HG03280 (cell line): Measurements from ENCODE around the gene ST6GALNAC6.
"Not testable (repeated sequence)": the region's sequence is repeated elsewhere in the genome, so short reads cannot be mapped to it uniquely, and the experiment has no call there.

Experiments used
- ATAC-seq: cut with Tn5 transposase; IDR thresholded peaks from one replicate; pipeline ENCODE4 v1.9.1; 2021; ENCODE audit warnings: mild to moderate bottlenecking, moderate library complexity; ENCODE audit not compliant: unreplicated experiment

Gene ST6GALNAC6

DNA sequence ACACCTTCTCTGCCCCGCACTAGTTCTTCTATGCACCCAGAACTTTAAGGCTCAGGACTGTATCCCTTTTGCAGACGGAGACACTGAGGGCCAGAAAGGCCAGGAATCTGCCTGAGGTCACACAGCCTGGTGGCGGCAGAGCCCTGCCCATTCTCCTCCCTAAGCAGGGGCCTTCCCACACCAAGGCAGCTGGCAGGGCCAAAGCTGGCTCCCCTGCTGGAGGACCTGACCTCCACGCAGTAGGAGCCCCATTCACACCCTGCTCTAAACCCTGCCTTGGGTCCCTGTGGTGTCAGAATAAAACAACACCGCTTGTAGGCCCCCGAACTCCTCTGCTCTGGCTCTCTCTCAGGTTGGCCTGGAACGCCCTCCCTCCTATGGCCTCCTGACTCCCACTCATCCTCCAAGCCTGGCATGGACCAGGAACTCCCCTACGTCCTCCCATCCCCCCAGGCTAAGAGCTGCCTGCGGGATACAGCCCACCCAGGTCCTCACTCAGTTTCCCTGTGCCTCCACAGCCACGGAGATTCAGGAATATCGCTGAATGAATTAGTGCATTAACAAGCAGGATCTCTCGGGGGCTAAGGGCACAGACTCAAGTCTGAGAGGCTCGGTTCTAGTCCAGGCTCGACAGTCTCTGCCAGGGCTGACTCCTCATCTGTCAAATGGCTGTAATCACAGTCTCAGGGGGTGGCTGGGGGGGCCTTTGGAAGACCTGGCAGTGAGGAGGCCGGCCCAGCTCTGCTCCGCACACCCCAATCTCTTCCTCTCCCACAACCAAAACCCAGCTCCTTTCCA lies 2.8 kb downstream of the ST6GALNAC6 start:
- no peak for ATAC-seq

DNA sequence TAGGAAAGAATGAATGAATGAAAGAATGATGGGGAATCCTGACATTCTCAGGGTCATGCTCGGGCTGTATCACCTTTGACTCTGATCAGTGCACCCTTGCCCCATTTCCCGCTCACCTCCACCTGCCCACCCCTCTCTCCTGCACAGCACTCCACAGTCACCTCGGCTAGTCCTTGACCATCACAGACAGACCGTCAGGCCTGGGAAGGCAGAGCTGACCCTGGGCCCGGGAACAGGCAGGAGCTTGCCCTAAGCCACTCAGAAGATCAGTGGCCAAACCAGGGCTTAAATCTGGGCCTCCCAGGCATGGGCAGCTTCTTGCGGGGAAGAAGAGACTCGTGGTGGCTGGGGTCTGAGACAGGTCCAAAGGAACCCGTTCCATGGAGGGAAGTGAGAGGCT lies 3.6 kb downstream of the ST6GALNAC6 start:
- no peak for ATAC-seq

GRCh38 chr9:127893392-127893791 lies 6.0 kb downstream of the ST6GALNAC6 start:
- no peak for ATAC-seq

- no peak for ATAC-seq
These were observed 6.6 kb downstream of the ST6GALNAC6 start for GRCh38 chr9:127892831-127893230.

DNA sequence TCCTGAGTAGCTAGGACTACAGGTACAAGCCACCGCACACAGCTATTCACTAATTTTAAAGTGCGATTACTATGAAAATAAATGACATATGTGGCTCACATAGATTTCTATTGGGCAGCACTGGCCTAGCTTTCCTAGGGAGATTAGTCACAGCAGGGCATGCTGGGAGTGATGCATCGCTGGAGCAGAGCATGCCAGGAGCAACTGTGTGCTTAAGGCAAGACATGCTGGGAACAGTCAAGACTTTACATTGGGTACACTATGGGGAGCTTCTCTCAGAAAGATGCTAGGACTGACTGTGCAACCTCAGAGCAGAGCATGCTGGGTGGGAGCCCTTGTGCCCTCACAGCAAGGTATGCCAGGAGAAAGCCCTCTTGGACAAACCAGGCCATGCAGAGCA lies 9.3 kb downstream of the ST6GALNAC6 start:
- no peak for ATAC-seq

DNA sequence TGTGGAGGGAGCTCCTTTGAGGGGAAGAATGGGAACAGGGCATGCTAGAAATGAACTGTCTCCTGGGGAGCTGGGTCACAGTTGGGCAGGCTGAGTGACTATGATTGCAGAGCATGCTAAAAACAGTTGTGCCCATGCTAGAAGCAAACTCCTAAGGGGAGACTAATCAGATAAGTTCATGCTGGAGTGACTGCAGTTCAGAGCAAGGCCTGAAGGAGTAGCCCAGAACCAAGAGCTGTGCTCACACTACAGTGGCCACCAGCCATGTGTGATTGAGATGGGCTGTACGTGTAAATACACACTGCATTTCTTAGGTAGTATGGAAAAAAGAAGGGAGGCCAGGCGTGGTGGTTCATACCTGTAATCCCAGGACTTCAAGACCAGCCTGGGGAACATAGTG lies 11.6 kb downstream of the ST6GALNAC6 start:
- ATAC-seq = no peak

- no peak for ATAC-seq
These were observed 12.9 kb downstream of the ST6GALNAC6 start for GRCh38 chr9:127886401-127886972.

GRCh38 chr9:127885508-127886281 lies 13.7 kb downstream of the ST6GALNAC6 start:
- ATAC-seq = no peak

- ATAC-seq = no peak
These were observed 14.4 kb downstream of the ST6GALNAC6 start for GRCh38 chr9:127884976-127885490.

GRCh38 chr9:127884427-127884911 lies 14.9 kb downstream of the ST6GALNAC6 start:
- no peak for ATAC-seq

- ATAC-seq = no peak
These were observed 15.4 kb downstream of the ST6GALNAC6 start for GRCh38 chr9:127883959-127884358.

GRCh38 chr9:127881715-127882114 lies 17.7 kb downstream of the ST6GALNAC6 start:
- ATAC-seq = not testable (repeated sequence)

DNA sequence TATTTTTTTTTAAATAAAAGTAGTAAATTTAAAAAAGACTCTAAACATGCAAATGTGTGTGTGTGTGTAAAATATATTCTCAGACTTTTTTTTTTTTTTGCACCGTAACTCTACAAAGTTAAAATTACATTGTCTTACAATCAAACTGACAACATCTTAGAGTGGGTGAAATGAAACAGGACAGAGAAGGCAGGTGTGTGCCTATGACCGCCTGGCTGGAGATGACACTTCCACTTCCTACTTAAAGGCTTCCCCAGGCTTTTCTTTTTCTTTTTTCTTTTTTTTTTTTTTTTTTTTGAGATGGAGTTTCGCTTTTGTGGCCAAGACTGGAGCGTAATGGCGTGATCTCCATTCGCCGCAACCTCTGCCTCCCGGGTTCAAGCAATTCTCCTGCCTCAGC lies 19.3 kb downstream of the ST6GALNAC6 start:
- ATAC-seq = no peak

- no peak for ATAC-seq
These were observed 20.6 kb downstream of the ST6GALNAC6 start for GRCh38 chr9:127878652-127879390.

DNA sequence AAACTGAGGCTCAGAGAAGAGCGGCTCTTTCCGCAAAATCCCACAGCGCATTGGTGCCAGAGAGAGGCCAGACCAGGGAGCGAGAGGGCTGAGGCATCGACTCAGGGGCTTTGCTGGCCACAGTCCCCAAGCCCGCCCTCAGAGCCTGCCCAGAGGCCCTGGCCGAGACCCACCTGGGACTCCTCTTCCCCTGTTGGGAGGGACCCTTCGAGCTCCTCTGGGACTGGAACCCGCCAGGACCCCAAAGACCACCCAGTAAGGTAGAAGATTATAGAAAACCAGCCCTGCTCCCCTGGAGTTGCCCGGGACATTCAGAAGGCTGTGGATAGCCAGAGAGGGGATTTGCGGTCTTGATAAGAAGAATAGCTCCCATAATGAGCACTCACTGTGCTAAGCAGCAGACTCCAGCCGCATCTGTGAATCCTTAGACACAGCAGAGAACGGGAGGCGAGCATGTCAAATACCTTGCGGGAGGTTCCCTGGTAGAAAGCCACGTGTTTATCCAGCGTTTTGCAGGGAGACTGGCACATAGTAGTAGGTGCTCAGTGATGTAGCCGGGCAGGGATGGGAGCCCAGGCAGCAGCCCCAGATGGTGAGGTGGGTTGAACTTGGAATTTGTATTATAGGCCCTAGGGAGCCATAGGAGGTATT lies 21.3 kb downstream of the ST6GALNAC6 start:
- ATAC-seq = no peak

- ATAC-seq = no peak
These were observed 21.8 kb downstream of the ST6GALNAC6 start, which contains the start of gene AK1 for GRCh38 chr9:127877566-127877998. TSS of gene AK1 (minus strand) at chr9:127877675. CDS start at chr9:127874617, 3,058 bp downstream.

DNA sequence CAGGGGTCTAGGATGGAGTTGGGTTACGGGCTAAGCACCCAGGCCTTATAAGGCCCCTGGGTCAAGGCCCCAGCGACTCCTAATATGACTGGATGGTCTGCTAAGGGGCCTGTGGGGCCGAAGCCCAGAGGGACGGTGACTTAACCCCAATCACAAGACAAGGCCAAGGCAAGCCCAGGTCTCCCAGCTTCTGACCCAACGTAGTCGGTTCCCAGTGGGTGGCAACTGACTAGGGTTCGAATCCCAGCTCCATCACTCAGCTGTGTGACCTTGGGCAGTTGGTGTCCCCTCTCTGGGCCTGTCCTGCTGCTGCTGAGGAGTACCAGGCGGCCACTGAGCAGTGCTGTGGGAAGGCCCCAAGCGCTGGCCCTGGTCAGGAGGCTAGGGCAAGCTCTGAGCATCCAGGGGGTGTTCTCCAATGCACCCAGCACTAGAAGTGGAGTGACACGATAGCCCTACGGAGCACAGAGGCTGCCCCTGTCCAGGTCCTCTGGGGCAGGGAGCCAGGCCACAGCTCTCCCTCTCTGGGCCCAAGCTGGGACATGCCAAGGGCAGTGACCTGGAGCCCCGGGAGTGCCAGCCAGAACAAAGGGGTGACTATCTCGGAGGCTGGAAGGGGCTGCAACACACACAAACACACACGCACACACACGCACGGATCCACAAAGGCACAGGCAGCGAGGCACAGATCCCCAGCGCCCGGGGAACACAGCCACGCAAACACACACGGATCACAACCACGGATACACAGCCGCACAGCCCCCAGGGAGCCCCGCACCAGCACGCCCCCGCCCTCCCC lies 22.4 kb downstream of the ST6GALNAC6 start:
- no peak for ATAC-seq

- ATAC-seq = no peak
These were observed 23.2 kb downstream of the ST6GALNAC6 start for GRCh38 chr9:127876026-127876763.
